ENCODE results near the gene PTPN3.

The PTPN3 gene

GRCh38 chr9:109383947-109384346 is 114.2 kb downstream of the PTPN3 start:
- TF ChIP-seq CTCF (IDR thresholded peaks at IDR 0.05; ENCODE audit: insufficient read depth, low read length, poor library complexity, severe bottlenecking), result no peak
- TF ChIP-seq EZH2phosphoT487 (conservative IDR thresholded peaks at IDR 0.05; ENCODE audit: low read length), result no peak
- Histone ChIP-seq H3K4me2 (ENCODE audit: low read depth, low read length, poor library complexity, severe bottlenecking) (no peak overlapping the region), H2AFZ (ENCODE audit: low read depth, low read length, severe bottlenecking) (no peak overlapping the region), H3K36me3 (ENCODE audit: low read length) (no peaks in the 10 kb centered on the region), H4K20me1 (ENCODE audit: low read depth, low read length) (no peaks in the 10 kb centered on the region), H3F3A (ENCODE audit: insufficient read depth) (no peaks in the 10 kb centered on the region), H3K9ac (ENCODE audit: low read length) (no peak overlapping the region), H3K27me3 (ENCODE audit: low read length) (no peaks in the 10 kb centered on the region), H3K9me2 (replicated peaks; ENCODE audit: insufficient read depth, low read length) (no peaks in the 10 kb centered on the region), H3K27ac (ENCODE audit: low read depth, low read length) (no peak overlapping the region), H3K4me3 (ENCODE audit: insufficient read depth, low read length, poor library complexity, severe bottlenecking) (no peak overlapping the region), H3K9me3 (ENCODE audit: insufficient read depth, low read length) (no peaks in the 10 kb centered on the region), H3K79me2 (ENCODE audit: insufficient read depth, low read length) (no peaks in the 10 kb centered on the region)

- Histone ChIP-seq H3K4me2 (ENCODE audit: low read depth, low read length, poor library complexity, severe bottlenecking) (no peak overlapping the region), H3F3A (ENCODE audit: insufficient read depth) (no peaks in the 10 kb centered on the region), H3K9me3 (ENCODE audit: insufficient read depth, low read length) (no peaks in the 10 kb centered on the region), H2AFZ (ENCODE audit: low read depth, low read length, severe bottlenecking) (no peak overlapping the region), H3K36me3 (ENCODE audit: low read length) (no peaks in the 10 kb centered on the region), H3K9me2 (replicated peaks; ENCODE audit: insufficient read depth, low read length) (no peaks in the 10 kb centered on the region), H3K27me3 (ENCODE audit: low read length) (no peaks in the 10 kb centered on the region), H4K20me1 (ENCODE audit: low read depth, low read length) (no peaks in the 10 kb centered on the region), H3K27ac (ENCODE audit: low read depth, low read length) (no peak overlapping the region), H3K9ac (ENCODE audit: low read length) (no peak overlapping the region), H3K4me3 (ENCODE audit: insufficient read depth, low read length, poor library complexity, severe bottlenecking) (no peak overlapping the region), H3K79me2 (ENCODE audit: insufficient read depth, low read length) (no peaks in the 10 kb centered on the region)
- TF ChIP-seq EZH2phosphoT487 (conservative IDR thresholded peaks at IDR 0.05; ENCODE audit: low read length) (no peak), CTCF (IDR thresholded peaks at IDR 0.05; ENCODE audit: insufficient read depth, low read length, poor library complexity, severe bottlenecking) (no peak)
Measured at GRCh38 chr9:109383356-109383755, 114.8 kb downstream of the PTPN3 start.

GRCh38 chr9:109382585-109382984 is 115.5 kb downstream of the PTPN3 start:
- Histone ChIP-seq H3K9me2 (replicated peaks; ENCODE audit: insufficient read depth, low read length) (no peaks in the 10 kb centered on the region), H3K36me3 (ENCODE audit: low read length) (no peaks in the 10 kb centered on the region), H3K9ac (ENCODE audit: low read length) (no peak overlapping the region), H3K9me3 (ENCODE audit: insufficient read depth, low read length) (no peaks in the 10 kb centered on the region), H4K20me1 (ENCODE audit: low read depth, low read length) (no peaks in the 10 kb centered on the region), H3K4me3 (ENCODE audit: insufficient read depth, low read length, poor library complexity, severe bottlenecking) (no peak overlapping the region), H3F3A (ENCODE audit: insufficient read depth) (no peaks in the 10 kb centered on the region), H3K4me2 (ENCODE audit: low read depth, low read length, poor library complexity, severe bottlenecking) (no peak overlapping the region), H2AFZ (ENCODE audit: low read depth, low read length, severe bottlenecking) (no peak overlapping the region), H3K27me3 (ENCODE audit: low read length) (0 out of 2 replicates have a peak, but pooled peaks cover 2% of the 10 kb centered on the region), H3K27ac (ENCODE audit: low read depth, low read length) (no peak overlapping the region), H3K79me2 (ENCODE audit: insufficient read depth, low read length) (no peaks in the 10 kb centered on the region)
- no peak for TF ChIP-seq EZH2phosphoT487 (conservative IDR thresholded peaks at IDR 0.05; ENCODE audit: low read length)

GRCh38 chr9:109382182-109382581 is 115.9 kb downstream of the PTPN3 start:
- no peaks in the 10 kb centered on the region for H3K9me3 ChIP-seq (ENCODE audit: insufficient read depth, low read length)
- H3K4me3 ChIP-seq (ENCODE audit: insufficient read depth, low read length, poor library complexity, severe bottlenecking), result no peak overlapping the region
- H3K4me2 ChIP-seq (ENCODE audit: low read depth, low read length, poor library complexity, severe bottlenecking), result no peak overlapping the region
- no peaks in the 10 kb centered on the region for H4K20me1 ChIP-seq (ENCODE audit: low read depth, low read length)
- no peak overlapping the region for H2AFZ ChIP-seq (ENCODE audit: low read depth, low read length, severe bottlenecking)
- no peak overlapping the region for H3K9ac ChIP-seq (ENCODE audit: low read length)
- no peaks in the 10 kb centered on the region for H3F3A ChIP-seq (ENCODE audit: insufficient read depth)
- H3K27me3 ChIP-seq (ENCODE audit: low read length), result 0 out of 2 replicates have a peak, but pooled peaks cover 2% of the 10 kb centered on the region
- H3K9me2 ChIP-seq (replicated peaks; ENCODE audit: insufficient read depth, low read length), result no peaks in the 10 kb centered on the region
- H3K79me2 ChIP-seq (ENCODE audit: insufficient read depth, low read length), result no peaks in the 10 kb centered on the region
- H3K36me3 ChIP-seq (ENCODE audit: low read length), result no peaks in the 10 kb centered on the region
- TF ChIP-seq CTCF (IDR thresholded peaks at IDR 0.05; ENCODE audit: insufficient read depth, low read length, poor library complexity, severe bottlenecking) (no peak), EZH2phosphoT487 (conservative IDR thresholded peaks at IDR 0.05; ENCODE audit: low read length) (no peak)
- H3K27ac ChIP-seq (ENCODE audit: low read depth, low read length), result no peak overlapping the region

Measured in SU-DHL-6 (cell line).